ENCODE results near the gene SLC44A4.
"Not testable (repeated sequence)": the region's sequence is repeated elsewhere in the genome, so short reads cannot be mapped to it uniquely, and the experiment has no call there.

The SLC44A4 gene

GRCh38 chr6:31878222-31878621, 575 bp downstream of the SLC44A4 start:
- DNase-seq: no peak

- DNase-seq: no peak
Measured at GRCh38 chr6:31877651-31878161, 1.1 kb downstream of the SLC44A4 start.

- no peak for DNase-seq
Measured at GRCh38 chr6:31877125-31877650, 1.6 kb downstream of the SLC44A4 start.

- no peak for DNase-seq
Measured at GRCh38 chr6:31876357-31876756, 2.4 kb downstream of the SLC44A4 start.

GRCh38 chr6:31875877-31876276, 2.9 kb downstream of the SLC44A4 start:
- DNase-seq: no peak

- no peak for DNase-seq
Measured at GRCh38 chr6:31874836-31875572, 3.8 kb downstream of the SLC44A4 start.

- DNase-seq: no peak
Measured at GRCh38 chr6:31874084-31874670, 4.6 kb downstream of the SLC44A4 start.

- DNase-seq: no peak
Measured at GRCh38 chr6:31871046-31871659, 7.6 kb downstream of the SLC44A4 start.

GRCh38 chr6:31870385-31870921, 8.3 kb downstream of the SLC44A4 start:
- no peak for DNase-seq

GRCh38 chr6:31869343-31869742, 9.5 kb downstream of the SLC44A4 start:
- no peak for DNase-seq

GRCh38 chr6:31868658-31868971, 10.2 kb downstream of the SLC44A4 start:
- not testable (repeated sequence) for DNase-seq

- DNase-seq: no peak
Measured at GRCh38 chr6:31865205-31866118, 13.3 kb downstream of the SLC44A4 start.

GRCh38 chr6:31864818-31865204, 14.0 kb downstream of the SLC44A4 start:
- DNase-seq: no peak

- peak in 1 of 2 experiments; percentile 50 for DNase-seq
Measured at GRCh38 chr6:31864123-31864562, 14.7 kb downstream of the SLC44A4 start.

GRCh38 chr6:31862344-31863235, 16.2 kb downstream of the SLC44A4 start, which contains the start of gene NEU1:
Gene NEU1 (minus strand): TSS chr6:31862821. CDS start chr6:31862776, 45 bp downstream.
- peak; percentile 98 for DNase-seq

GRCh38 chr6:31861919-31862343, 16.9 kb downstream of the SLC44A4 start:
- DNase-seq: no peak

- DNase-seq: no peak
Measured at GRCh38 chr6:31861150-31861549, 17.6 kb downstream of the SLC44A4 start.

- no peak for DNase-seq
Measured at GRCh38 chr6:31860349-31860748, 18.4 kb downstream of the SLC44A4 start.

GRCh38 chr6:31859923-31860322, 18.9 kb downstream of the SLC44A4 start:
- no peak for DNase-seq

- DNase-seq: no peak
Measured at GRCh38 chr6:31858707-31859106, 20.1 kb downstream of the SLC44A4 start.

- DNase-seq: not testable (repeated sequence)
Measured at GRCh38 chr6:31857774-31858173, 21.0 kb downstream of the SLC44A4 start.
